OCI-LY7 (cell line): ENCODE measurements around the gene FAM111A. TPM values are rescaled to one million over a fixed set of nuclear protein-coding genes. Genes with fewer than 3 reads are reported as not detected.

ENCODE experiments used
- BruUV-seq: library from RNA; stranded (reverse); fragments of 400-500 nt; replicated peaks from 2 replicates; lab custom pipeline; 2021; lab: Mats Ljungman, UMichigan
- CTCF ChIA-PET: fragments of 300-600 bp; sonication (Branson Sonifier 250); formaldehyde crosslinking; loops from one replicate; lab custom pipeline; 2022; ENCODE audit warnings: antibody characterized with exemption; ENCODE audit not compliant: unreplicated experiment; lab: Charles Lee
- POLR2A ChIA-PET: fragments of 300-600 bp; sonication (Branson Sonifier 250); formaldehyde crosslinking; loops from one replicate; lab custom pipeline; 2022; ENCODE audit warnings: antibody characterized with exemption; lab: Charles Lee
- DNase-seq: peaks from one replicate; pipeline ENCODE4 v3.0.0-alpha.2; 2015; ENCODE audit warnings: low spot score
- H2AFZ ChIP-seq: fragments of 200-600 bp; sonication (generic), shearing (Covaris generic); 2 replicates; pipeline ENCODE4 v1.6.1; 2014; ENCODE audit warnings: mild to moderate bottlenecking, antibody characterized with exemption, low read length, moderate library complexity
- H3K27ac ChIP-seq: fragments of 200-600 bp; sonication (generic); 2 replicates; pipeline ENCODE4 v1.5.1; 2014; ENCODE audit warnings: mixed run types, low read depth, mild to moderate bottlenecking, moderate library complexity, low read length, inconsistent platforms; ENCODE audit not compliant: poor library complexity, severe bottlenecking
- H3K36me3 ChIP-seq: fragments of 200-600 bp; sonication (generic); 2 replicates; pipeline ENCODE4 v1.6.1; 2014; ENCODE audit warnings: mild to moderate bottlenecking, antibody characterized with exemption, low read length, moderate library complexity, mixed read lengths; ENCODE audit not compliant: insufficient read depth
- H3K4me1 ChIP-seq: fragments of 200-600 bp; sonication (generic); 2 replicates; pipeline ENCODE4 v1.5.1; 2014; ENCODE audit warnings: mild to moderate bottlenecking, low read length; ENCODE audit not compliant: insufficient read depth, poor library complexity, severe bottlenecking
- H3K4me2 ChIP-seq: fragments of 200-600 bp; sonication (generic); 2 replicates; pipeline ENCODE4 v1.6.1; 2014; ENCODE audit warnings: mild to moderate bottlenecking, low read length
- H3K4me3 ChIP-seq: fragments of 200-600 bp; sonication (generic); 2 replicates; pipeline ENCODE4 v1.5.1; 2014; ENCODE audit warnings: mild to moderate bottlenecking, low read depth, low read length; ENCODE audit not compliant: poor library complexity, severe bottlenecking
- H3K79me2 ChIP-seq: fragments of 200-600 bp; sonication (generic); 2 replicates; pipeline ENCODE4 v1.6.1; 2016; ENCODE audit warnings: low read depth, mild to moderate bottlenecking, low read length, moderate library complexity, mixed read lengths; ENCODE audit not compliant: insufficient read depth
- H3K9me2 ChIP-seq: fragments of 200-600 bp; sonication (generic); 2 replicates; pipeline ENCODE4 v1.6.1; 2016; ENCODE audit warnings: mild to moderate bottlenecking, low read length, mixed read lengths; ENCODE audit not compliant: insufficient read depth
- H3K9me3 ChIP-seq: fragments of 200-600 bp; sonication (generic); 2 replicates; pipeline ENCODE4 v1.6.1; 2014; ENCODE audit warnings: mild to moderate bottlenecking, mixed run types, low read length, mixed read lengths
- H4K20me1 ChIP-seq: fragments of 200-600 bp; sonication (generic); 2 replicates; pipeline ENCODE4 v1.6.1; 2014; ENCODE audit warnings: mild to moderate bottlenecking, antibody characterized with exemption, low read length, moderate library complexity, mixed read lengths; ENCODE audit not compliant: insufficient read depth
- CTCF ChIP-seq: fragments of 200-600 bp; sonication (generic); conservative IDR thresholded peaks from 2 replicates; pipeline ENCODE4 v1.5.1; 2014; ENCODE audit warnings: mild to moderate bottlenecking, antibody characterized with exemption, low read length, moderate library complexity, mixed read lengths
- EZH2phosphoT487 ChIP-seq: fragments of 200-600 bp; sonication (generic); IDR thresholded peaks from 2 replicates; pipeline ENCODE4 v1.6.1; 2018; ENCODE audit warnings: low read depth, borderline replicate concordance, mild to moderate bottlenecking, mixed run types, antibody characterized with exemption, low read length, moderate library complexity, mixed read lengths
- intact Hi-C: fragments of 100-400 bp; cut with micrococcal nuclease; formaldehyde crosslinking; loops from one replicate; pipeline ENCODE4 v1.10.0; 2022; ENCODE audit not compliant: unreplicated experiment
- total RNA-seq, 2 experiments: library from RNA; depleted of rRNA in 1 of 2; stranded (reverse); fragments of >200 nt in 1 of 2; shearing (Covaris generic) in 1 of 2; gene quantifications; 2 replicates each; pipeline ENCODE4 v1.2.3, GENCODE V29; 2014 to 2022

Gene FAM111A
- total RNA-seq, 2 experiments from 2014 or later = 83.9 to 93.7 TPM

GRCh38 chr11:59191095-59191494, 48.4 kb downstream of the FAM111A start:
- H3K4me2 ChIP-seq = no peak overlapping the region

GRCh38 chr11:59191890-59192289, 49.2 kb downstream of the FAM111A start:
- ChIA-PET POLR2A (no interaction called here), CTCF (interaction anchor here (1.9 kb wide), 1 partner anchor 15 kb away, joined by 4 read pairs; no protein-coding TSS in a partner anchor)
- Histone ChIP-seq H3K4me1 (peaks cover 10% of the 10 kb centered on the region), H4K20me1 (no peaks in the 10 kb centered on the region), H3K79me2 (no peaks in the 10 kb centered on the region), H3K36me3 (no peaks in the 10 kb centered on the region), H2AFZ (no peak overlapping the region), H3K4me3 (no peak overlapping the region), H3K27ac (no peak overlapping the region), H3K4me2 (no peak overlapping the region), H3K9me2 (no peaks in the 10 kb centered on the region), H3K9me3 (no peaks in the 10 kb centered on the region)
- intact Hi-C loops = no loop called here
- DNase-seq = no peak
- no peak for TF ChIP-seq CTCF
- no peak for TF ChIP-seq EZH2phosphoT487
- BruUV-seq = no TSS peak

More at GRCh38 chr11:59191095-59191494, 48.4 kb downstream of the FAM111A start:
- BruUV-seq = no TSS peak
- H3K4me3 ChIP-seq = no peak overlapping the region
- intact Hi-C loops = no loop called here
- H3K27ac ChIP-seq = no peak overlapping the region
- no peaks in the 10 kb centered on the region for H3K9me3 ChIP-seq
- POLR2A ChIA-PET = interaction anchor here (0.9 kb wide), 1 partner anchor 8 kb away, joined by 3 read pairs; no protein-coding TSS in a partner anchor
- H2AFZ ChIP-seq = no peak overlapping the region
- H3K36me3 ChIP-seq = no peaks in the 10 kb centered on the region
- no peaks in the 10 kb centered on the region for H4K20me1 ChIP-seq
- no peak for DNase-seq
- CTCF ChIA-PET = no interaction called here
- no peaks in the 10 kb centered on the region for H3K79me2 ChIP-seq
- no peaks in the 10 kb centered on the region for H3K9me2 ChIP-seq
- TF ChIP-seq CTCF (no peak), EZH2phosphoT487 (no peak)
- H3K4me1 ChIP-seq = peaks cover 6% of the 10 kb centered on the region

- Histone ChIP-seq H3K9me3 (no peaks in the 10 kb centered on the region), H3K4me3 (no peak overlapping the region), H3K4me2 (no peak overlapping the region), H4K20me1 (no peaks in the 10 kb centered on the region), H3K4me1 (peaks cover 10% of the 10 kb centered on the region), H3K27ac (no peak overlapping the region), H3K9me2 (no peaks in the 10 kb centered on the region), H3K36me3 (no peaks in the 10 kb centered on the region), H2AFZ (no peak overlapping the region), H3K79me2 (no peaks in the 10 kb centered on the region)
- no TSS peak for BruUV-seq
- ChIA-PET CTCF (interaction anchor here (1.9 kb wide), 1 partner anchor 14 kb away, joined by 4 read pairs; no protein-coding TSS in a partner anchor), POLR2A (no interaction called here)
- DNase-seq = no peak
- intact Hi-C loops = no loop called here
- TF ChIP-seq EZH2phosphoT487 = no peak
- no peak for TF ChIP-seq CTCF
Observed at GRCh38 chr11:59192446-59193020, 49.9 kb downstream of the FAM111A start.
